T47D (cell line): Measurements from ENCODE around the gene POU3F3.

Experiments
- DNase-seq, 2 experiments: peaks; one replicate each; pipeline versions ENCODE4 v3.0.0 to v3.0.0-alpha.2; 2011 to 2012; ENCODE audit warnings: low read depth in 1 of 2, low spot score in 1 of 2
- JUND ChIP-seq: IDR thresholded peaks from 2 replicates; pipeline ENCODE4 v1.6.1; 2012; ENCODE audit warnings: low read depth
- in situ Hi-C: cut with HindIII; loops from 2 replicates; pipeline ENCODE4 v1.10.0; 2016; ENCODE audit warnings: low sequenced_read_pairs, low pct_unique_long_range_greater_than_20kb

The POU3F3 gene

DNA sequence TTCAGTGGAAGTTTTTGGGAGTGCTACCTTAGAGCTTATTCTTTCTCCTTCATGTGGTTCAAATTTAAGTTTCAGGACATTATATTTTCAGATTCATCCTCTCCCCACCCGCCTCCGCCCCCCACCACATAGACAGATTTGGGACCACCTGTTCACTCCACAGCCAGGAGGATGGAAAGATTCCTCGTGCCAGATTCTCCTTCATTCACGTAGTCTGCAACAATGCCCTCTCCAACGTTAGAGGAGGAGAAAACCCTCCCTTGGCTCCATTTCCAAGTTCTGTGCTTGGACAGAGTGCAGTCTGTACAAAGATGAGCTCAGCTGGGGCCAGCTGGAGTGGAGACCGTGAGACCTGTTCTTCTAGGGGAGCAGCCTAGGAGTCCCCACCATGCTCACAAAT is 26.2 kb downstream of the POU3F3 start:
- in situ Hi-C loops, result no loop called here
- no peak for DNase-seq
- TF ChIP-seq JUND, result no peak

GRCh38 chr2:104883357-104883756 is 29.4 kb downstream of the POU3F3 start:
- no peak for DNase-seq
- in situ Hi-C loops, result no loop called here
- TF ChIP-seq JUND, result no peak

GRCh38 chr2:104885119-104885782 is 31.3 kb downstream of the POU3F3 start:
- no peak for TF ChIP-seq JUND
- in situ Hi-C loops, result no loop called here
- no peak for DNase-seq

DNA sequence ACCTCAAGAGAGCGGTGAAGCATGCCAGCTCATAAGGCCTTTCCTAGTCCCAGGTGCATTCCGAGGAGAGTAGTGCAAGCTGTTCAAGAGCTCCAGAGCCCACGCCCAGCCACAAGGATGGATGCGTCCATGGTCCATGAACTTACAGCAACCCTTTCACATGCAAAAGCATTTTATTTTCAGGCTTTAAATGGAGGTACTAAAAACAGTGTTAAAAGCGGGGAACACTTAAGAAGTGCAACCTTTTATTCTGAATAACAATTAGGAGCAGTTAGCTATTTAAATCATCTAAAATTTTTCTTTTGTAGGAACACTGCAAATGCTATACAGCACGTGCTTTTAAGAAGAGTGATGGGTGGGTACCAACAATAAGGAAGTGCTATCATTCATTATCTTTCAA is 33.8 kb downstream of the POU3F3 start:
- DNase-seq, result no peak
- in situ Hi-C loops, result no loop called here
- no peak for TF ChIP-seq JUND

- in situ Hi-C loops, result no loop called here
- no peak for DNase-seq
- TF ChIP-seq JUND, result no peak
These were observed 34.8 kb downstream of the POU3F3 start for GRCh38 chr2:104888489-104889258.

GRCh38 chr2:104889291-104889959 is 35.5 kb downstream of the POU3F3 start:
- in situ Hi-C loops, result no loop called here
- no peak for DNase-seq
- TF ChIP-seq JUND, result no peak

DNA sequence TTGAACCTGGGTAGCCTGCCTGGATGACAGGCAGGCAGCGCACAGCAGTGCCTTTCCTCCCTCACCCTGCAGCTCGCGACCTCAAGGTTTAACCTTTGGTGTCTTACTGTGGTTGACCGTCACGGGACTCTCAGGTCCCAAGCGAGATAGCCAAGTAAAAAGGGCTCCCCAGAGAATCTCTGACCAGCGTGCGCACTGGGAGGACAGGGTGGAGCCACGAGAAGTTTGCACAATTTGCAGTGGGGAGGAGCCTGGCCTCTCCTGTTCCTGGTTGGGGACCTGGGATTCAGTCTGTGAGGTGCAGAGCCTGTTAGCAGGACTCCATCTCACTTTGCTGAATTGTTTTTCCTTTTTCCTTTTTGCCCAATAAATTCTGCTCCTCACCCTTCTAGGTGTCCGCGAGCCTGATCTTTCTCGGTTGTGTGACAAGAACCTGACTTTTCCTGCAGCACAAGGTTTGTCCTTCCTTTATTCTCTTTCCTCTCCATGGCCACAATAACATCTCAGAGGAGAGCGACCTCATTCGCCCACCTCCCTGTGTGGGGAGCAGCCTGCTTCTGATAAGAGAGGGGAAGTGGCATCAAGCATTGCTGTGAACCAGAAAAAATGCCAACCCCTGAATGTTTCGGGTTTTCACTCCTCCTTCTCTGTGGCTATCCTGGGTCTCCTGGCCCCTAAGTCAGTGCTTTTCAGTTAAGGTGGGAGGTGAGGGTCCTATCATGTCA is 36.2 kb downstream of the POU3F3 start:
- DNase-seq, result no peak
- in situ Hi-C loops, result no loop called here
- TF ChIP-seq JUND, result no peak

DNA sequence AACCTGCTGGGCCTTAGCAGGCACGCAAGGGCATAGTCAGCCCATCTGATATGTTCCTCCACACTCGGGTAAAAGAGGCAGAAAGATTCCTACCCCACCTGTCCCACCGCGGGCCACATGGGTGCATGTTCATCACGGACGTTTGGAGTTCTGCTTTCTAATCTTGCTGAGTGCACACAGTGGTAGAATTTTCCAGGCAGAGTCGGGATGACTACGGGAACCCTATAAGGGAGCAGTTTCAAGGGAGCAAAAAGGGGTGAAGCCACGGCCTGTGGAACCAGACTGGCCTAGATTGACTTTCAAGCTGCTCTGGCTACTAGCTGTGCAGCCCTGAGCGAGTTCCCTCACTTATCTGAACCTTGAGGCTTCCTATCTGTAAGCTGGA is 36.8 kb downstream of the POU3F3 start:
- no peak for DNase-seq
- no peak for TF ChIP-seq JUND
- in situ Hi-C loops, result no loop called here

- in situ Hi-C loops, result no loop called here
These were observed 37.2 kb downstream of the POU3F3 start for GRCh38 chr2:104891145-104891544.

DNA sequence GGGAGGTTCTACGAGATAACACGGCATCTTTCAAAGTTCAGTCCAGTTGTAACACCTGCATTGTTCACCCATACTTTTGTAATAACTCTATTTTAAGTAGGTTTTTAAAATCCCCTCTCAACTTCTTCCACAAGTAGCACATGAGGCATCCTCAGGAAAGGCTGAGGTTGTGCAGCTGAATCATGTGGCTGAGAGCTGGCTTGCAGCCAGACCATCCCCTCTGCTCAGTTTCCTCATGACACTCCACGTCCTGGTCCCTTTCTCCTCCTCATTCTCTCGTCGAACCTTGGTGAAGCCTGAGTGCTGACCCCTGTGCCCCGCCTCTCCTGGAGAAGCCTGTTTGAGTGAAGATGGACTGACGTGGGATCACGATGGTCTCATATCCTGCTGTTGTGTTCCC is 42.5 kb downstream of the POU3F3 start:
- in situ Hi-C loops, result no loop called here
- no peak for DNase-seq
- no peak for TF ChIP-seq JUND

More at GRCh38 chr2:104891145-104891544, 37.2 kb downstream of the POU3F3 start:
- TF ChIP-seq JUND, result no peak
- DNase-seq, result no peak

GRCh38 chr2:104897515-104898184 is 43.7 kb downstream of the POU3F3 start:
- in situ Hi-C loops, result no loop called here
- TF ChIP-seq JUND, result no peak
- no peak for DNase-seq

DNA sequence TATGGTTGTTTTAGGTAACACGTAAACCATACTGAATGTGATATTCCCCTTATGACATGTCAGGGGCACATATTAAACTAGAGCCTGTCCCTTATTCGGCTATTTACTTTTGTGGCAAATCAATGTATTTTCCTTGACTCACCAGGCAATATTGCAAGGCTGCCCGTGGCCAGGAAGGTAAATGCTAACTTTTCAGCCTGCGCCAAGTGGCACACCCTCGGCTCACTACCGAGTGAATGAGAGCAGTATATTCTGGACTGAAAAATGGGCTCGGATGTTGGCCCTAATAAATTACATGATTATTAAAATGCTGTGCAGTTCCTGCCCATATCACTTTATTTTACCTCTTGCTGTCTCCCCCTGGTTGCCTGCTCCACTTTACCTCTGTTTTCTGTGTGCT is 46.7 kb downstream of the POU3F3 start:
- in situ Hi-C loops, result no loop called here
- TF ChIP-seq JUND, result no peak
- DNase-seq, result no peak
